HG02973 (cell line): ENCODE data around the gene POU3F3.

ENCODE experiments used
- ATAC-seq: cut with Tn5 transposase; IDR thresholded peaks from one replicate; pipeline ENCODE4 v1.9.1; 2021; ENCODE audit warnings: moderate library complexity; ENCODE audit not compliant: unreplicated experiment

The POU3F3 gene

GRCh38 chr2:104872866-104873688, 19.2 kb downstream of the POU3F3 start:
- peak; percentile 79 for ATAC-seq

- ATAC-seq: no peak
Measured at GRCh38 chr2:104873689-104874054, 19.8 kb downstream of the POU3F3 start.

- ATAC-seq: no peak
Measured at GRCh38 chr2:104874230-104874629, 20.3 kb downstream of the POU3F3 start.

- ATAC-seq: no peak
Measured at GRCh38 chr2:104875262-104875661, 21.3 kb downstream of the POU3F3 start.

GRCh38 chr2:104876606-104877570, 23.0 kb downstream of the POU3F3 start:
- no peak for ATAC-seq

- no peak for ATAC-seq
Measured at GRCh38 chr2:104878863-104879512, 25.1 kb downstream of the POU3F3 start.

- ATAC-seq: no peak
Measured at GRCh38 chr2:104880076-104880475, 26.2 kb downstream of the POU3F3 start.

GRCh38 chr2:104883357-104883756, 29.4 kb downstream of the POU3F3 start:
- no peak for ATAC-seq

GRCh38 chr2:104885119-104885782, 31.3 kb downstream of the POU3F3 start:
- ATAC-seq: no peak

- no peak for ATAC-seq
Measured at GRCh38 chr2:104887676-104888075, 33.8 kb downstream of the POU3F3 start.

- ATAC-seq: no peak
Measured at GRCh38 chr2:104888489-104889258, 34.8 kb downstream of the POU3F3 start.

- ATAC-seq: no peak
Measured at GRCh38 chr2:104889291-104889959, 35.5 kb downstream of the POU3F3 start.

- ATAC-seq: no peak
Measured at GRCh38 chr2:104889960-104890684, 36.2 kb downstream of the POU3F3 start.

- ATAC-seq: no peak
Measured at GRCh38 chr2:104890685-104891069, 36.8 kb downstream of the POU3F3 start.

- ATAC-seq: no peak
Measured at GRCh38 chr2:104891145-104891544, 37.2 kb downstream of the POU3F3 start.

- ATAC-seq: no peak
Measured at GRCh38 chr2:104896446-104896845, 42.5 kb downstream of the POU3F3 start.

GRCh38 chr2:104897515-104898184, 43.7 kb downstream of the POU3F3 start:
- no peak for ATAC-seq

GRCh38 chr2:104900608-104901007, 46.7 kb downstream of the POU3F3 start:
- no peak for ATAC-seq
